ENCODE results near the gene DUSP8. TPM values are rescaled to one million over a fixed set of nuclear protein-coding genes. Genes with fewer than 3 reads are reported as not detected.

DUSP8 gene
- polyA plus RNA-seq, 1 of the 3 experiments (the other 2 are of a cell fraction): 2.0 TPM

DNA sequence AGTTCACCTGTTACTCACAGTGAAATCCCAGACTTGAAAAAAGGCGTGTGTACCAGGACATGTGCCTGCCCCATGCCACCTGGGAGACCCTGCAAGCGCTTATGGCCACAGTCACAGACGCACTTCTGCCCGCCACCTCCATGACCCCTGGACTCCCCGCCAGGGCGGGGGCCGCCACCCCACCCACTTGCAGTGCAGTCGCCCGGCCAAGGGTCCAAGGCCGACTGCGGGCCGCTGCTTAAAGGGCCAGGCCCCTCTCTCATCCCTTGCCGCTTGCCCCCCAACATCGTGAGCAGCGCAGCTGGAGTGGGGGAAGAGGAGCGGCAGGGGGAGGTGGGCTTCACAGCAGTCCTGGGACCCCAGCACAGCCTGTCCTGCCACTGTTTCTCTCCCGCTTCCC, 10.8 kb downstream of the DUSP8 start (continued):
- TF ChIP-seq, protein P1, sequence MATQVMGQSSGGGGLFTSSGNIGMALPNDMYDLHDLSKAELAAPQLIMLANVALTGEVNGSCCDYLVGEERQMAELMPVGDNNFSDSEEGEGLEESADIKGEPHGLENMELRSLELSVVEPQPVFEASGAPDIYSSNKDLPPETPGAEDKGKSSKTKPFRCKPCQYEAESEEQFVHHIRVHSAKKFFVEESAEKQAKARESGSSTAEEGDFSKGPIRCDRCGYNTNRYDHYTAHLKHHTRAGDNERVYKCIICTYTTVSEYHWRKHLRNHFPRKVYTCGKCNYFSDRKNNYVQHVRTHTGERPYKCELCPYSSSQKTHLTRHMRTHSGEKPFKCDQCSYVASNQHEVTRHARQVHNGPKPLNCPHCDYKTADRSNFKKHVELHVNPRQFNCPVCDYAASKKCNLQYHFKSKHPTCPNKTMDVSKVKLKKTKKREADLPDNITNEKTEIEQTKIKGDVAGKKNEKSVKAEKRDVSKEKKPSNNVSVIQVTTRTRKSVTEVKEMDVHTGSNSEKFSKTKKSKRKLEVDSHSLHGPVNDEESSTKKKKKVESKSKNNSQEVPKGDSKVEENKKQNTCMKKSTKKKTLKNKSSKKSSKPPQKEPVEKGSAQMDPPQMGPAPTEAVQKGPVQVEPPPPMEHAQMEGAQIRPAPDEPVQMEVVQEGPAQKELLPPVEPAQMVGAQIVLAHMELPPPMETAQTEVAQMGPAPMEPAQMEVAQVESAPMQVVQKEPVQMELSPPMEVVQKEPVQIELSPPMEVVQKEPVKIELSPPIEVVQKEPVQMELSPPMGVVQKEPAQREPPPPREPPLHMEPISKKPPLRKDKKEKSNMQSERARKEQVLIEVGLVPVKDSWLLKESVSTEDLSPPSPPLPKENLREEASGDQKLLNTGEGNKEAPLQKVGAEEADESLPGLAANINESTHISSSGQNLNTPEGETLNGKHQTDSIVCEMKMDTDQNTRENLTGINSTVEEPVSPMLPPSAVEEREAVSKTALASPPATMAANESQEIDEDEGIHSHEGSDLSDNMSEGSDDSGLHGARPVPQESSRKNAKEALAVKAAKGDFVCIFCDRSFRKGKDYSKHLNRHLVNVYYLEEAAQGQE (IDR thresholded peaks at IDR 0.05; ENCODE audit: low read depth, low read length): no peak
- TF ChIP-seq, protein P2, sequence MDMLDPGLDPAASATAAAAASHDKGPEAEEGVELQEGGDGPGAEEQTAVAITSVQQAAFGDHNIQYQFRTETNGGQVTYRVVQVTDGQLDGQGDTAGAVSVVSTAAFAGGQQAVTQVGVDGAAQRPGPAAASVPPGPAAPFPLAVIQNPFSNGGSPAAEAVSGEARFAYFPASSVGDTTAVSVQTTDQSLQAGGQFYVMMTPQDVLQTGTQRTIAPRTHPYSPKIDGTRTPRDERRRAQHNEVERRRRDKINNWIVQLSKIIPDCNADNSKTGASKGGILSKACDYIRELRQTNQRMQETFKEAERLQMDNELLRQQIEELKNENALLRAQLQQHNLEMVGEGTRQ (IDR thresholded peaks at IDR 0.05; ENCODE audit: borderline replicate concordance, low read depth, low read length): no peak

DNA sequence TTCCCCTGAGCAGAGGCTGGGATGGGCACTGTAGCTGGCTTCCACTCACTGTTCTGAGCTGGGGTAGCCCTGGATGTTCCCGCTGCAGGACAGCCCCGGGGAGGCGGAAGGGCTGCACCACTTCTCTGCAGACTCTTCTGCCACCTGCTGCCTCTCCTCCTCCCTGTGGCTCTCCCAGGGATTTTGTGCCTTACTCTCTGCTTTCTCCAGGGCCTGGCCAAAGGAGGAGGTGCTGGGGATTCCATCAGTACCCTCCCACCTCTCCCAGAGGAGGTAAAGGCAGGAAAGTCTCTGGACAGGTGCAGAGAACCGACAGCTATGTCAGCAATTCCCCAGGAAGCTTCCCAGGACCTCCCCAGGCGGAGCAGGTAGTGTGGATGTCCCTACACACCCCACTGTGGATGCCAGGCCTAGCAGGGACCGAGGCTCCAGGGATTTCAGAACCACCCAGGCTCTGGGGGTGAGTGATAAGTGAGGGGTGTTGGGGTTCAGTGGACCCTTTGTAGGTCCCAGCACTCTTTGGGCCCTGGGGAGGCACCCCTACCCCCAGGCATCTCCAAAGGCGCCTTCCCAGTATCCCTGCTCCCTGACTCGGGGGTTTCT, 11.3 kb downstream of the DUSP8 start:
- no peaks in the 10 kb centered on the region for H3F3A ChIP-seq (replicated peaks; ENCODE audit: insufficient read depth)
- no peak overlapping the region for H3K9ac ChIP-seq
- TF ChIP-seq TAF1 (IDR thresholded peaks at IDR 0.05; ENCODE audit: borderline replicate concordance, low read depth, low read length) (no peak), TEAD4 (IDR thresholded peaks at IDR 0.05; ENCODE audit: borderline replicate concordance, insufficient read depth) (no peak), SIN3A (IDR thresholded peaks at IDR 0.05; ENCODE audit: borderline replicate concordance, low read depth, low read length) (no peak), GATA2 (CRISPR knock-in tag; IDR thresholded peaks at IDR 0.05) (no peak), ELF1 (IDR thresholded peaks at IDR 0.05) (no peak), MEF2A (IDR thresholded peaks at IDR 0.05; ENCODE audit: borderline replicate concordance, low read depth) (no peak)
- TF ChIP-seq, protein P1 (IDR thresholded peaks at IDR 0.05; ENCODE audit: low read depth, low read length): no peak
- H4K20me1 ChIP-seq (ENCODE audit: insufficient read depth): 0 out of 2 replicates have a peak, but pooled peaks cover 2% of the 10 kb centered on the region
- POLR2A ChIA-PET: no interaction called here
- CTCF ChIA-PET: interaction anchor here (1.0 to 5.3 kb wide), 3 partner anchors 14 to 45 kb away, joined by 3 to 52 read pairs (median 23); no protein-coding TSS in a partner anchor
- H3K9me2 ChIP-seq: no peaks in the 10 kb centered on the region
- H3K9me3 ChIP-seq: no peaks in the 10 kb centered on the region
- no peaks in the 10 kb centered on the region for H3K36me3 ChIP-seq (replicated peaks in 1 of 2; ENCODE audit: control insufficient read depth in 1 of 2, insufficient read depth in 2 of 2, low read length in 1 of 2)
- no peaks in the 10 kb centered on the region for H3K79me2 ChIP-seq (ENCODE audit: insufficient read depth)
- no peaks in the 10 kb centered on the region for H3K27me3 ChIP-seq (ENCODE audit: insufficient read depth)
- no peak for DNase-seq
- H3K4me3 ChIP-seq (ENCODE audit: low read depth in 2 of 2, low read length in 1 of 2): no peak overlapping the region
- H3K4me2 ChIP-seq: no peak overlapping the region
- H3K4me1 ChIP-seq (ENCODE audit: control insufficient read depth in 1 of 2, insufficient read depth in 2 of 2, low read depth in 1 of 2, low read length in 1 of 2): peaks cover 10 to 12% of the 10 kb centered on the region in 2 experiments; a peak in 2 of 4 replicates
- no peak overlapping the region for H3K27ac ChIP-seq (ENCODE audit: low read depth in 2 of 2, low read length in 1 of 2)
- no peak overlapping the region for H2AFZ ChIP-seq (ENCODE audit: low read depth)
- 87% methylated on average over 3 of the region's 8 CpGs for WGBS (ENCODE audit: low lambda C conversion rate)
